H1 (cell line): ENCODE results near the gene TIMELESS. TPM values are rescaled to one million over a fixed set of nuclear protein-coding genes. Genes with fewer than 3 reads are reported as not detected.

Experiments
- CTCF ChIA-PET: fragments of 300-600 bp; sonication (Branson Sonifier 250); formaldehyde crosslinking; loops from one replicate; lab custom pipeline; 2021; ENCODE audit not compliant: partially characterized antibody; lab: Charles Lee
- POLR2A ChIA-PET: fragments of 300-600 bp; sonication (Branson Sonifier 250); formaldehyde crosslinking; loops from one replicate; lab custom pipeline; 2021; ENCODE audit warnings: inconsistent platforms; ENCODE audit not compliant: partially characterized antibody; lab: Charles Lee
- DNase-seq, 2 experiments: peaks; one replicate each; pipeline versions ENCODE4 v3.0.0 to v3.0.0-alpha.2; 2010 to 2022; ENCODE audit warnings: low spot score in 2 of 2, low read depth in 1 of 2, mixed read lengths in 1 of 2
- FAIRE-seq: peaks from 2 replicates; lab custom pipeline; 2011; peaks lifted over from hg19 to GRCh38; lab: Jason Lieb, UNC
- H2AFZ ChIP-seq: 2 replicates; pipeline ENCODE4 v1.8.1; 2012; ENCODE audit warnings: low read length, inconsistent platforms
- H2AK5ac ChIP-seq: 2 replicates; pipeline ENCODE4 v1.6.1; 2013; ENCODE audit warnings: low read depth, low read length
- H2BK120ac ChIP-seq: replicated peaks from 2 replicates; pipeline ENCODE3; 2013; ENCODE audit warnings: low read depth, low read length, inconsistent platforms
- H2BK12ac ChIP-seq: 2 replicates; pipeline ENCODE4 v1.6.1; 2013; ENCODE audit warnings: low read depth, low read length
- H2BK15ac ChIP-seq: 2 replicates; pipeline ENCODE4 v1.6.1; 2013; ENCODE audit warnings: low read length
- H2BK20ac ChIP-seq: 2 replicates; pipeline ENCODE4 v1.6.1; 2013; ENCODE audit warnings: low read length
- H2BK5ac ChIP-seq: 2 replicates; pipeline ENCODE4 v1.6.1; 2013; ENCODE audit warnings: low read depth, low read length
- H3K14ac ChIP-seq: 2 replicates; pipeline ENCODE4 v1.6.1; 2013; ENCODE audit warnings: inconsistent platforms; ENCODE audit not compliant: insufficient read length
- H3K18ac ChIP-seq: 2 replicates; pipeline ENCODE4 v1.6.1; 2013; ENCODE audit warnings: low read length; ENCODE audit errors: extremely low read depth
- H3K23ac ChIP-seq: 2 replicates; pipeline ENCODE4 v1.6.1; 2013; ENCODE audit warnings: inconsistent platforms; ENCODE audit not compliant: insufficient read length
- H3K23me2 ChIP-seq: 2 replicates; pipeline ENCODE4 v1.6.1; 2013; ENCODE audit warnings: low read depth, low read length
- H3K27ac ChIP-seq: 2 replicates; pipeline ENCODE4 v1.6.1; 2011; ENCODE audit warnings: low read depth, low read length, inconsistent platforms
- H3K27me3 ChIP-seq, 4 experiments: replicated peaks in 1 of 4; 1 replicate in 1 of 4; 2 replicates in 3 of 4; pipeline versions ENCODE4 v1.6.1 to v1.8.1; 2011 to 2013; ENCODE audit warnings: low read length in 3 of 4, mild to moderate bottlenecking in 3 of 4, inconsistent platforms in 2 of 4, mixed read lengths in 2 of 4, moderate library complexity in 1 of 4; ENCODE audit not compliant: control insufficient read depth in 3 of 4, insufficient read depth in 3 of 4; ENCODE audit errors: extremely low read depth in 1 of 4
- H3K36me3 ChIP-seq, 4 experiments: 2 replicates each; pipeline versions ENCODE4 v1.6.1 to v1.8.1; 2011 to 2013; ENCODE audit warnings: mild to moderate bottlenecking in 4 of 4, low read length in 3 of 4, moderate library complexity in 2 of 4, control low read depth in 1 of 4, inconsistent platforms in 1 of 4; ENCODE audit not compliant: insufficient read depth in 4 of 4, control insufficient read depth in 2 of 4
- H3K4ac ChIP-seq: replicated peaks from 2 replicates; pipeline ENCODE3; 2013; ENCODE audit warnings: low read length, low read depth, mixed read lengths, inconsistent platforms; ENCODE audit not compliant: insufficient read length
- H3K4me1 ChIP-seq, 4 experiments: replicated peaks in 1 of 4; 1 replicate in 1 of 4; 2 replicates in 3 of 4; pipeline versions ENCODE4 v1.6.1 to v1.8.1; 2011 to 2013; ENCODE audit warnings: low read length in 3 of 4, inconsistent platforms in 2 of 4, mixed read lengths in 1 of 4; ENCODE audit not compliant: insufficient read depth in 4 of 4, control insufficient read depth in 3 of 4
- H3K4me2 ChIP-seq, 2 experiments: 2 replicates each; pipeline versions ENCODE4 v1.6.1 to v1.8.1; 2011 to 2013; ENCODE audit warnings: low read depth in 2 of 2, low read length in 2 of 2, control low read depth in 1 of 2, inconsistent platforms in 1 of 2, mild to moderate bottlenecking in 1 of 2; ENCODE audit not compliant: insufficient read depth in 1 of 2
- H3K4me3 ChIP-seq, 4 experiments: fragments of 200-600, 300-600 bp in 1 of 4; sonication (generic), shearing (Covaris generic), sonication (Bioruptor Twin) in 1 of 4; 2 replicates each; pipeline versions ENCODE4 v1.5.1 to v1.8.1; 2011 to 2016; ENCODE audit warnings: low read length in 4 of 4, low read depth in 3 of 4, control low read depth in 2 of 4, inconsistent platforms in 2 of 4, mild to moderate bottlenecking in 2 of 4, mixed read lengths in 1 of 4, moderate library complexity in 1 of 4; ENCODE audit not compliant: insufficient read depth in 2 of 4; ENCODE audit errors: extremely low read depth in 1 of 4
- H3K56ac ChIP-seq: replicated peaks from 2 replicates; pipeline ENCODE3; 2013; ENCODE audit warnings: low read depth, mild to moderate bottlenecking, mixed read lengths, low read length, inconsistent platforms; ENCODE audit not compliant: insufficient read length
- H3K79me1 ChIP-seq: 2 replicates; pipeline ENCODE4 v1.6.1; 2013; ENCODE audit warnings: low read depth, low read length, control low read depth
- H3K79me2 ChIP-seq, 2 experiments: 2 replicates each; pipeline versions ENCODE4 v1.6.1 to v1.8.1; 2012 to 2013; ENCODE audit warnings: low read length in 2 of 2, mild to moderate bottlenecking in 2 of 2, inconsistent platforms in 1 of 2; ENCODE audit not compliant: insufficient read depth in 2 of 2, control insufficient read depth in 1 of 2
- H3K9ac ChIP-seq, 4 experiments: replicated peaks in 1 of 4; 1 replicate in 1 of 4; 2 replicates in 3 of 4; pipeline versions ENCODE4 v1.6.1 to v1.8.1; 2011 to 2013; ENCODE audit warnings: low read depth in 3 of 4, low read length in 3 of 4, control low read depth in 2 of 4, mild to moderate bottlenecking in 2 of 4, moderate library complexity in 2 of 4, inconsistent platforms in 1 of 4; ENCODE audit errors: extremely low read depth in 1 of 4
- H3K9me3 ChIP-seq, 2 experiments: 2 replicates each; pipeline versions ENCODE4 v1.6.1 to v1.8.1; 2012 to 2013; ENCODE audit warnings: mild to moderate bottlenecking in 2 of 2, moderate library complexity in 2 of 2, control low read depth in 1 of 2, inconsistent platforms in 1 of 2, low read depth in 1 of 2, low read length in 1 of 2, mixed read lengths in 1 of 2; ENCODE audit not compliant: insufficient read depth in 2 of 2
- H4K20me1 ChIP-seq, 2 experiments: replicated peaks in 1 of 2; 2 replicates each; pipeline versions ENCODE3 to v1.8.1; 2011 to 2013; ENCODE audit warnings: inconsistent platforms in 2 of 2, low read length in 2 of 2, mild to moderate bottlenecking in 1 of 2; ENCODE audit not compliant: insufficient read depth in 2 of 2, control insufficient read depth in 1 of 2
- H4K5ac ChIP-seq: 2 replicates; pipeline ENCODE4 v1.6.1; 2013; ENCODE audit warnings: low read length, low read depth, mixed read lengths, inconsistent platforms; ENCODE audit not compliant: insufficient read length
- H4K8ac ChIP-seq: 2 replicates; pipeline ENCODE4 v1.8.0; 2013; ENCODE audit warnings: mild to moderate bottlenecking, moderate library complexity, low read length, inconsistent platforms; ENCODE audit not compliant: insufficient read depth; ENCODE audit errors: extremely low read depth
- H4K91ac ChIP-seq: replicated peaks from 2 replicates; pipeline ENCODE3; 2013; ENCODE audit warnings: low read length, mixed read lengths, inconsistent platforms; ENCODE audit not compliant: insufficient read length
- ATF2 ChIP-seq: IDR thresholded peaks from 2 replicates; pipeline ENCODE4 v1.6.1; 2012; ENCODE audit warnings: low read length, inconsistent platforms
- CHD2 ChIP-seq: IDR thresholded peaks from 2 replicates; pipeline ENCODE4 v1.6.1; 2012; ENCODE audit warnings: low read length, improper control_type of control experiment
- GTF2F1 ChIP-seq: IDR thresholded peaks from 2 replicates; pipeline ENCODE4 v1.6.1; 2012; ENCODE audit warnings: low read depth, low read length, improper control_type of control experiment, borderline replicate concordance
- HDAC2 ChIP-seq, 2 experiments: fragments of 300-600 bp in 1 of 2; sonication (generic) in 1 of 2; IDR thresholded peaks; 2 replicates each; pipeline ENCODE4 v1.6.1; 2011 to 2012; ENCODE audit warnings: low read depth in 2 of 2, low read length in 2 of 2, mild to moderate bottlenecking in 2 of 2, moderate library complexity in 2 of 2, borderline replicate concordance in 1 of 2, inconsistent platforms in 1 of 2
- PHF8 ChIP-seq: fragments of 200-600 bp; sonication (generic); conservative IDR thresholded peaks from 2 replicates; pipeline ENCODE4 v1.7.1; 2012; ENCODE audit warnings: low read depth, mild to moderate bottlenecking, inconsistent platforms, low read length, moderate library complexity
- SP1 ChIP-seq: IDR thresholded peaks from 2 replicates; pipeline ENCODE4 v1.6.1; 2011; ENCODE audit warnings: low read depth, low read length
- SP2 ChIP-seq: IDR thresholded peaks from 2 replicates; pipeline ENCODE4 v1.6.1; 2012; ENCODE audit warnings: mild to moderate bottlenecking, low read length, inconsistent platforms
- TBP ChIP-seq: IDR thresholded peaks from 2 replicates; pipeline ENCODE4 v1.6.1; 2011; ENCODE audit warnings: low read depth, low read length, improper control_type of control experiment
- YY1 ChIP-seq: IDR thresholded peaks from 2 replicates; pipeline ENCODE4 v1.6.1; 2011; ENCODE audit warnings: low read depth, mild to moderate bottlenecking, low read length
- WGBS, 2 experiments: shearing (Covaris generic) in 1 of 2; methylation state at CpG; one replicate each; pipeline versions ENCODE4 v1.1.6 to v1.1.7; 2013 to 2015; ENCODE audit warnings: low lambda C conversion rate in 2 of 2, mixed read lengths in 2 of 2, inconsistent platforms in 1 of 2, low coverage in 1 of 2, missing lambda C conversion rate in 1 of 2; ENCODE audit not compliant: insufficient replicate concordance in 2 of 2, insufficient coverage in 1 of 2, insufficient read length in 1 of 2; ENCODE audit errors: extremely low coverage in 1 of 2, missing lambda C conversion rate in 1 of 2; 5-methylcytosine and 5-hydroxymethylcytosine counted together
- polyA plus RNA-seq, 7 experiments: library from polyadenylated mRNA; depleted of rRNA in 3 of 7; stranded (reverse) in 5 of 7; unstranded in 2 of 7; fragments of >200 nt in 5 of 7; fragments of 200-250 nt in 2 of 7; gene quantifications; 1 replicate in 5 of 7; 2 replicates in 1 of 7; 4 replicates in 1 of 7; pipeline versions ENCODE4 v1.2.1 to v1.2.3, GENCODE V29; 2011 to 2013; ENCODE audit warnings: missing spikeins in 2 of 7, mixed read lengths in 2 of 7
- total RNA-seq: library from RNA; stranded (reverse); fragmentation: NEBNext Ultra II Directional; extraction: Animal tissue kit (Norgen Biotek cat#: 25700); gene quantifications from 2 replicates; pipeline ENCODE4 v1.2.1, GENCODE V29; 2021

TIMELESS gene
- total and polyA plus RNA-seq, 2 of the 8 experiments (the other 6 are each of a cell fraction or from before 2014, with no cell fraction given), result 17.1 to 86.7 TPM

- Histone ChIP-seq H2AFZ (0 out of 2 replicates have a peak within 1 kb of the TSS, but pooled peaks have one; percentile 45), H3K27me3 (no peaks in the 10 kb centered on the region), H2BK5ac (peak within 1 kb of the TSS; percentile 91), H2AK5ac (peak within 1 kb of the TSS; percentile 89; the same call in 1 of the 2 replicates), H2BK12ac (peak within 1 kb of the TSS; percentile 13), H2BK15ac (0 out of 2 replicates have a peak within 1 kb of the TSS, but pooled peaks have one; percentile 36), H3K79me1 (peaks cover 5% of the 10 kb centered on the region), H3K9ac (peak within 1 kb of the TSS; percentile 84 to 98 (median 95)), H4K20me1 (no peaks in the 10 kb centered on the region), H3K4ac (peak within 1 kb of the TSS; percentile 90), H3K4me1 (peaks cover 3 to 6% (median 5%) of the 10 kb centered on the region in 4 experiments), H3K23ac (no peak within 1 kb of the TSS), H3K23me2 (peaks cover 7% of the 10 kb centered on the region; the same call in 1 of the 2 replicates), H3K4me2 (peak within 1 kb of the TSS; percentile 88 to 94), H4K91ac (peak within 1 kb of the TSS; percentile 50), H4K5ac (peak within 1 kb of the TSS; percentile 67), H3K9me3 (no peaks in the 10 kb centered on the region), H3K4me3 (peak within 1 kb of the TSS; percentile 80 to 99 (median 87)), H3K79me2 (peaks cover 0 to 28% of the 10 kb centered on the region in 2 experiments; a peak in 2 of 4 replicates), H4K8ac (peak within 1 kb of the TSS; percentile 95), H3K36me3 (peaks cover 5 to 22% (median 7%) of the 10 kb centered on the region in 4 experiments; a peak in 6 of 8 replicates), H3K14ac (no peak within 1 kb of the TSS), H3K56ac (peak within 1 kb of the TSS; percentile 79), H2BK120ac (no peak within 1 kb of the TSS), H2BK20ac (no peak within 1 kb of the TSS), H3K27ac (peak within 1 kb of the TSS; percentile 90), H3K18ac (peak within 1 kb of the TSS; percentile 93)
- no peak for FAIRE-seq
- ChIA-PET CTCF (interaction anchor here (1.0 to 2.8 kb wide), 9 partner anchors 12 to 129 kb away, joined by 3 to 8 read pairs (median 3); partner anchors contain the start of genes IL23A, STAT2 and TIMELESS), POLR2A (interaction anchor here (0.6 to 6.1 kb wide), 14 partner anchors 10 to 283 kb away, joined by 3 to 53 read pairs (median 6); partner anchors contain the start of genes CNPY2, RNF41, STAT2 and TIMELESS)
- WGBS, 2 experiments, result 2% methylated on average over 43 of the region's 43 CpGs; no CpG with 5 or more reads in 1 of the 2 experiments
- peak; percentile 59 to 90 for DNase-seq
- peak; percentile 95 for TF ChIP-seq YY1
- peak; percentile 45; the same call in 1 of the 2 replicates for TF ChIP-seq ATF2
- peak; percentile 36; the same call in 1 of the 2 replicates for TF ChIP-seq SP1
- TF ChIP-seq SP2, result no peak
- peak; percentile 67; the same call in 1 of the 2 replicates for TF ChIP-seq CHD2
- TF ChIP-seq GTF2F1, result peak; percentile 68; the same call in 1 of the 2 replicates
- peak in 1 of 2 experiments; percentile 30; a peak in 2 of 4 replicates for TF ChIP-seq HDAC2 (IDR thresholded peaks at IDR 0.05; ENCODE audit: borderline replicate concordance in 1 of 2, low read depth in 2 of 2, low read length in 2 of 2)
- peak; percentile 78 for TF ChIP-seq TBP
- peak; percentile 89 for TF ChIP-seq PHF8
Measured at GRCh38 chr12:56468216-56469006, 19.2 kb upstream of the TIMELESS start, which contains the start of gene SPRYD4. Gene SPRYD4 (plus strand): TSS chr12:56468578. CDS start chr12:56468592, 14 bp downstream.
